ENCODE results near the gene SLC22A9. TPM values are rescaled to one million over a fixed set of nuclear protein-coding genes. Genes with fewer than 3 reads are reported as not detected.
"Not testable (repeated sequence)": the region's sequence is repeated elsewhere in the genome, so short reads cannot be mapped to it uniquely, and the experiment has no call there.

Gene SLC22A9
- under 1 TPM in 3 of 5 donors, not detected in 2; 0.08 to 0.60 (median 0.16) TPM for polyA plus RNA-seq (ENCODE audit: insufficient read depth in 1 of 5, insufficient read length in 5 of 5, low replicate concordance in 1 of 5)
- long read RNA-seq, donor 1: 0 reads
- long read RNA-seq, donor 2: 0 reads
- long read RNA-seq, donor 3: 0 reads
- long read RNA-seq, donor 4: 0 reads
- long read RNA-seq, donor 5: 0 reads
- long read RNA-seq, donor 6: 0 reads
- long read RNA-seq, donor 7: 0 reads
- long read RNA-seq, donor 8: 0 reads

DNA sequence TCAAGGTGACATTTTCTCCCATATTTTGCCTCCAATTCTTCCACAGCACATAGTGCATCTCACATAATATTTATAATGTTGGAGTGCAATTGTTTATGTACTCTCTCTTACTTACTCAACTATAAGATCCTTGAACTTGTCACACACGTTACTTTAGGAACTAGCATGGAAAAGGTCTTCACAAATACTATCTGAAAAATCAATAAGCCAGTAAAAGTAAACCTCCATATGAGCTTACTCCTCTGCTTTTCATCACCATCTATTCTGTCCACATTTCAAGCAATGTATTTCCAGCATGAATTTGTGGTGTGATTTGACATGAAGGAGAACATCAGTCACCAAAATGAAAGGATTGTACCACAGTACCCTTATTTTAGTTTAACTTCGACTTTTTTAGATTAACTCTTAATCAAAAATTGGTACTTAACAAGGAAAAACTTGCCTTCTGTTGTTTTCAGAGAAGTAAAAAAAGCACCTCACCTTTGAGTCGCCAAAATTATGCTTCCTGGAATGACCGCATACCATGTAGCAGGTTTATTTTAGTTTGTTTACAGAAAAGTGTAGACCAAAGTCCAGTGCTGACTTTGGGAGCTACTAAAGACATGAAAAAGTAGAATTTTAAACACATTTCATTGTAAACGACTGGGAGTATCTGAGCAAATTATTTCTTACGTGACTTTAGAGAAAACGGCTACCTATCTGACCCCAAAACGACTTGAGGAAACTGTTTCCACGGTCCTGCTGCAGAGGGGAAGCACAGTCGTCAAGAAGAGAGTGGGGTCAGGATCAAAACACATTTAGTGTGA lies at the start of gene SLC22A9:
SLC22A9 (plus strand) TSS at position 621 of the 806 bp plus-strand sequence. CDS start 272 bp downstream, outside the sequence.
- DNase-seq: no peak

DNA sequence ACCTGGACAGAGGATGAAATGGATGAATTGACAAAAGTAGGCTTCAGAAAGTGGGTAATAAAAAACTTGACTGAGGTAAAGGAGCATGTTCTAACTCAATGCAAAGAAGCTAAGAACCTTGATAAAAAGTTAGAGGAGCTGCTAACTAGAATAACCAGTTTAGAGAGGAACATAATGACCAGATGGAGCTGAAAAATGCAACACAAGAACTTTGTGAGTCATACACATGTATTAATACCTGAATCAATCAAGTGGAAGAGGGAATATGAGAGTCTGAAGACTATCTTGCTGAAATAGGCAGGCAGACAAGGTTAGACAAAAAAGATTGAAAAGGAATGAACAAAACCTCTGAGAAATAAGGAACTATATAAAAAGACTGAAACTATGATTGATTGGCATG lies 47.9 kb upstream of the SLC22A9 start:
- no peak for DNase-seq

DNA sequence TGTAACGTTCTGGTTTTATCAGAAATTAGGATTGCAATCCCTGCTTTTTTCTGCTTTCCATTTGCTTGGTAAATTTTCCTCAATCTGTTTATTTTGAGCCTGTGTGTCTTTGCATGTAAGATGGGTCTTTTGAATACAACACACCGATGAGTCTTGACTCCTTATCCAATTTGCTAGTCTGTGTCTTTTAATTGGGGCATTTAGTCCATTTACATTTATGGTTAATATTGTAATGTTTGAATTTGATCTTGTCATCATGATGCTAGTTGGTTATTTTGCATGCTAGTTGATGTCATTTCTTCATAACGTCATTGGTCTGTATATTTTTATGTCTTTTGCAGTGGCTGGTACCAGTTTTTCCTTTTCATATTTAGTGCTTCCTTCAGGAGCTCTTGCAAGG lies 34.5 kb upstream of the SLC22A9 start:
- DNase-seq: not testable (repeated sequence)

DNA sequence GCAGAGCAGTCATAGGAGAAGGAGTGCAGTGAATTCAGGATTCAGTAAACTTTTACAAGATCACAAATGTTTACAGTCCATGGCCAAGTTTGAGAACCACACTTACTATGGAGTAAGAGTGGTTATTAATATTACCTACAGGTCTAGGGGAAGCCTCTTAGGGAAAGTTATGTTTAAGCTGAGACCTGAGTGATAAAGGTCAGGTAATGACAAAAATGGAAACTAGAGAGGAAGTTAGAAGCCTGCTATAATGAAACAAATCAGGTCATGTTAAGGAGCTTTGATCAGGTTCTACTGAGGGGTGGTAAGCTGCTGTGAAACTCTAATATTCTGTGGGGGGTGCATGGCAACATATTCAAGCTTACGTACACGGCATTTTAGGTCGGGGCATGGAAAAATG lies 32.5 kb upstream of the SLC22A9 start:
- DNase-seq: no peak

DNA sequence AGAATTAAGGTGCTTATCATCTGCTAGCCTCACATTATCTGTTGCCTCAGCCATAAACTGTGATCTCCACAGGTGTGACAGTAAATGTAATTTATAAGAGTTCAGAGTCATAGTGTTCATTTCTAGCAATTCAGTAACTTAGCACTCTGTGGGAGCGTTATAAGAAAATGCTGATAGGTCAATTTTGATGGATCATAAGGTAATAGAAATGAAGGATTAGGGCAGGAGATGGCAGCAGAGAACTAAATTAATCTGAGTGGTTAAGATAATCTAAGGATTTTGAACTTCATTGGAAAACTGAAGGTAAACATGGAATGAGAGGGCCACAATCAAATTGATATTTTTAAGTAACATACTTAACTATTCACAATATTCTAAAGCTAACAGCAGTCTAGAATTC lies 26.5 kb upstream of the SLC22A9 start:
- DNase-seq: no peak

DNA sequence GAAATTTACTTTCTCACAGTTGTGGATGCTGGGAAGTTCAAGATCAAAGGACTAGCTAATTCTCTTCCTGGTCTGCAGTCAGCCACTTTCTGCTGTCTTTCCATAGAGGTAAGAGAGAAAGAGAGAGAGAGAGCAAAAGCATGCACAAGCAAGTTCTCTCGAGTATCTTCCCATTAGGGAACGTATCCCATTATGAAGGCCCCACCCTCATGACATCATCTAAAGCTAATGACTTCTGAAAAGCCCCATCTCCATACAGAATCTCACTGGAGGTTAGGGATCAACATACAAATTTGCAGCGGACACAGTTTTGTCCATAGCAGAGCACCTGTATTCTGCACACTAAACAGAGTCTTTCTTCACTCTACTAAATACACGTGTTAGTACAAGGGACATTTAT lies 17.4 kb upstream of the SLC22A9 start:
- no peak for DNase-seq

DNA sequence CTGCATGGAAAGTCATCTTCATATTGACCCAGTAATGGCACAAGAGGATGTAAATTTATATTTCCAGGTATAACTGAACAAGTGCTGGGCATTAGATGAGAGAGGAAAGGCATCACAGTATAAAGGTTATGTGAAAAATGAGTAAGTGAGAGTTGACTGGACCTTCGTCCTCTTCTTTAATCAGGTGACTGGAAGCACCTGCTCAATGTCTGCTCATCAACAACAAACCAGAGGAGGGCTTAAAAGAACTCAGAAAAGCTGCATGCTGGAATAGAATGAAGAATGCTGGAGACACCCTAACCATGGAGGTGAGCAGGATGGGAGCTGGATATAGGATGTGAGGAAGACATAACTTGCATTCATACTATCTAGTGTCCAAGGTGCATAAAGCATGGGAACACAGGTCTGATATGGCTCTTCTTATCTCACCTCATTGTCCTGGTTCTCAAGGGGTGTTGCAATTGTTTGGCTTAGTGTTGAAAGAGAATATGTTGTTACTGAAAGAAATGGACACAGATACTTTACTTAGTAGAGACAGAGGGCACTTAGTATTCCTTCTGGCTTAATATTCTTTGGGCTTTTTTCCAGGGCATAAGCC lies 7.3 kb upstream of the SLC22A9 start:
- DNase-seq: no peak

DNA sequence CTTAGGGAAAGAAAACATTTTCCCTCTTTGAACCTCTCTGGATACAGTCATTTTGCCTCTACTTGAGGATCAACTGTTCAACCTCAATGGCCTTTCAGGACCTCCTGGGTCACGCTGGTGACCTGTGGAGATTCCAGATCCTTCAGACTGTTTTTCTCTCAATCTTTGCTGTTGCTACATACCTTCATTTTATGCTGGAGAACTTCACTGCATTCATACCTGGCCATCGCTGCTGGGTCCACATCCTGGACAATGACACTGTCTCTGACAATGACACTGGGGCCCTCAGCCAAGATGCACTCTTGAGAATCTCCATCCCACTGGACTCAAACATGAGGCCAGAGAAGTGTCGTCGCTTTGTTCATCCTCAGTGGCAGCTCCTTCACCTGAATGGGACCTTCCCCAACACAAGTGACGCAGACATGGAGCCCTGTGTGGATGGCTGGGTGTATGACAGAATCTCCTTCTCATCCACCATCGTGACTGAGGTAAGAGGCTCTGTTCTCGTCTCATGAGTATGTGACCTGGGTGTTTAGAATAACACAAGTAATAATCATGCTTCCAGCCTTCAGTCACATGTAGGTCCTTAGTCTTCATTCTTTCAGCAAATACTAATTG lies 495 bp downstream of the SLC22A9 start:
- no peak for DNase-seq

DNA sequence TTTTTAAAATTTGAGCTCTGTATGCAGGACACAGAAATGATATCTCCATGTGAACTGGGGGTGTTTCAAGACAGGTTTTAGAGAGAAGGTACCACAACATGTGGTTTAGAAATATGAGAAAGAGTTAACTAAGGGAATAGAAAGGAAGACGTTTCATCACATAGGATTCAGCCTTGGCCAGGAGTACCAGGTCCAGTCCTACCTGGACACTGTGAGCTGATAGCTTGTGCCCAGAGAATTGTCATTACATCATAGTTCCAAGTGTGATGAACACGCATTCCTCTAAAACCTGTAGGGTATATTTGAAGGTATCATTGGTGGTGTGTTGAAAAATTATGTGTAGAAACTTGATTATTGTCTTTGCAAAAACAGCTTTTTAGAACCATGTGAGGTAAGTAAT lies 1.8 kb downstream of the SLC22A9 start:
- DNase-seq: no peak

DNA sequence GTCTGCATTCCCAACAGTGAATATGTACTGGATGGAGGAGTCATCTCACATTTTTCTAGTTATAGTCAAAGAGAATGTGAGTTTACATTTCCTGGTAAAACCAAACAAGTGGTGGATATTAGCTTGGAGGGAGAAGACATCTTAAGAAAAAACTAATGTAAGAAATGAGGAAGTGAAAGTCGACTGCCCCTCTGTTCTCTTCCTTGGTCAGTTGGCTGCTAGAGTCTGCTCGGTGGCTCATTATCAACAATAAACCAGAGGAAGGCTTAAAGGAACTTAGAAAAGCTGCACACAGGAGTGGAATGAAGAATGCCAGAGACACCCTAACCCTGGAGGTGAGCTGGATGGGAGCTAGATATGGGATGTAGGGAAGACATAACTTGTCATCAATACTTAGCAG lies 5.8 kb downstream of the SLC22A9 start:
- DNase-seq: no peak

DNA sequence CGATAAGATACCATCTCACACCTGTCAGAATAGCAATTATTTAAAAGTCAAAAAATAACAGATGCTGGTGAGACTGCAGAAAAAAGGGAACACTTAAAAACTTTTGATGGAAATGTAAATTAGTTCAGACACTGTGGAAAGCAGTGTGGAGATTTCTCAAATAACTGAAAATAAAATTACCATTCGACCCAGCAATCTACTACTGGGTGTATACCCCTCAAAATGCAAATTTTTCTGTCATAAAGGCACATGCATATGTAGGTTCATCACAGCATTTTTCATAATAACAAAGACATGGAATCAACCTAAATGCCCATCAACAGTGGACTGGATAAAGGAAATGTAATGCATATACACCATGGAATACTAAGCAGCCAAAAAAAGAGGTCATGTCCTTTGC lies 10.5 kb downstream of the SLC22A9 start:
- DNase-seq: no peak

DNA sequence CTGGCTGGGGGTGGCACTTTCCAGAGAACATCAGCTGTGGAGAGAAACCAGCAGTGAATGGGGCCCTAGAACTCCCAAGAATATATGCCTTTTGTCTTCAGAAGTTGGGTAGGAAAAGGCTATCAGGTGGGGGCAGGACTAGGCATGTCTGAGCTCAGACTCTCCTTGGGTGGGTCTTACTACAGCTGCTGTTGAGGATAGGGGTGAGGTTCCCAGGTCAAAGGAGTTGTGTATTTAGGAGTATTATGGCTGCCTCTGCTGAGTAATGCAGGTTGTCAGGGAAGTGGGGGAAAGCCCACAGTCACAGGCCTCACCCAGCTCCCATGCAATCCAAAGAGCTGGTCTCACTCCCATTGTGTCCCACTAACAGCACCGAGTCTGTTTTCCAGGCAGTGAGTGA lies 26.1 kb downstream of the SLC22A9 start:
- no peak for DNase-seq

DNA sequence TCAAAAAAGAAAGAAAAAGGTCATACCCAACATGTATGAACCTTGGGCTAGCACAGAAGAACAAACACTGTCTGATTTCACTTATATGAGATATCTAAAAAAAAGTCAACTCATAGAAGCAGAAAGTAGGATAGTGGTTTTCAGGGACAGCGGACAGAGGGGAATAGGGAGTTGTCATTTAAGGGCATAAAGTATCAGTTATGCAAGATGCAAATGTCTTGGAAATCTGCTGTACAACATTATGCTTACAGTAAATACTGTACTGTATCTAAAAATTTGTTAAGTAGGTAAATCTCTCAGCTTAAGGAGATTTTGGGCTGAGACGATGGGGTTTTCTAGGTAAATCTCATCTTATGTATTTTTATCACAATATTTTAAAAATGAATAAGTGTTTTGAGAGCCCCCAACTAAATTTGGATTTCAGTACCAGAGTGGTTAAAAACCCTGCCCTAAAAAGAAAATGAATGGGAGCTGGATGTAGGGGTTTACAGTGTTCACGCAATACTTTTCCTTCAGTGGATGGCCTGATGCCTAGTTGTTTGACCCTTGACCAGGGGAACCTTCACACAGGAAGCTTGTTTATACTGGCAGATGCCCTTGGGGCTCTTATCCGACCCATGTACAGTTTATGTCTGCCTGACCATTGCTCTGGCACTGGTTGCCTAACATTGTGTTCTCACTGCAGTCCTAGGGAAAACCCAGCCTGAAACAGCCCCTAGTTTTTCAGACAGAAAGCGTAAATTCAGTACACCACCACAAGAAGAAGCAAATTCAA lies 34.8 kb downstream of the SLC22A9 start:
- no peak for DNase-seq

DNA sequence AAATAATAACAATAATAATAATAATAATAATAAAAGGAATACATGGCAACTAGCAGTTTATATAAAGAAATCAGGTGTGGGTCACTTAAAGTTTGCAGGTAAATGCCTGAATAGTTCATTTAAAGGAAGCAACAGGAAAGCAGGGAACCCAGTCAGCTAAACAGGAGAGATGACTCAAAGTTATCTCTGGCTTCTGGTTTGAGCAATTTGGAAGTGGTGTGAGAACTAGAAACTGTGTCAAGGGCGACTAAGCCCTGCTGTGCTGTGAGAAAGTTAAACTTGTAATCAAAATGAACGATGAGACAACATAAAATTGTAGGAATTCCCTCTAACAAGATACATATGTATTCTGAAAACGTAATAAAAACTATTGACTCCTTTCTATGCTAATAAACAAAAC lies 35.5 kb downstream of the SLC22A9 start:
- DNase-seq: no peak

DNA sequence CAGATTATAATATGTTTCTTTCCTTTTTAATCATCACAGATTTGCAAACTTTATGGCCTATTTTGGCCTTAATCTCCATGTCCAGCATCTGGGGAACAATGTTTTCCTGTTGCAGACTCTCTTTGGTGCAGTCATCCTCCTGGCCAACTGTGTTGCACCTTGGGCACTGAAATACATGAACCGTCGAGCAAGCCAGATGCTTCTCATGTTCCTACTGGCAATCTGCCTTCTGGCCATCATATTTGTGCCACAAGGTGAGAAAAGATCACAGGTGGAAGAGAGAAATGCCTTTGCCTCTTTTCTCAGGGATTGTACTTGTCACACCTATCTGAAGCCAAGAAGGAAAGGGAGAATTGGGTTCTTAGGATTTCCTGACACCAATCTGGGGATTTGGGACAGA lies 36.9 kb downstream of the SLC22A9 start:
- DNase-seq: no peak

DNA sequence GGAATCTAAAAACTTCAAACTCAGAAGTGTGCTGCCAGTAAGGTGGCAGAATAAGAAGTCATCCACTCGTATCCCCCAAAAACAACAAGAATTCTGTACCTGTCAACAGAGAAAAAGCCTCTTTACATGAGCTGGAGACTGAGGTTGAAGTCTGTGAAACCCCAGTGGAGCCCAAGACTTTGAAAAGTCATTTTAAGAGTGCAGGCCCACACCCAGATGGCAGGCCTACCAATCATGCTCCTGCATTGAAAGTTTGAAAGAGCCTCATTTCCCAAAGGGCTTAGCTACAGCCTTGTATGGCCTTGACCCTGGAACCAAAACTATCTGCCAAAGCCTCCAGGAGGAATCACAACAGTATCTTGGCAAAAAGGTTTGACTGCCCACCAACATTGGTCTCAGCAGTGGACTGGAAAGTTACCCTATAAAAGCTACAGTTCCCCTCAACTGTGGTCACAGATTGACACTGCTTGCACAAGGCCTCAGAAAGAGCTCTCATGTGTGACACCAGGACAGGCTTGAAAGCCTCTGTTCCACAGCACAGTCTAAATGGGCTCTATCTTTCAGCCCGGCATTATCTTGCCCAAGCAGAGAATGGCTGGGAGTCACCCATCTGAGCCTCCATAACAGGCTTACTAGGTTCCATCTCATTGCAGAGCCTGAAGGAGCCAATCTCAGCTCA lies 47.7 kb downstream of the SLC22A9 start:
- DNase-seq: no peak

DNA sequence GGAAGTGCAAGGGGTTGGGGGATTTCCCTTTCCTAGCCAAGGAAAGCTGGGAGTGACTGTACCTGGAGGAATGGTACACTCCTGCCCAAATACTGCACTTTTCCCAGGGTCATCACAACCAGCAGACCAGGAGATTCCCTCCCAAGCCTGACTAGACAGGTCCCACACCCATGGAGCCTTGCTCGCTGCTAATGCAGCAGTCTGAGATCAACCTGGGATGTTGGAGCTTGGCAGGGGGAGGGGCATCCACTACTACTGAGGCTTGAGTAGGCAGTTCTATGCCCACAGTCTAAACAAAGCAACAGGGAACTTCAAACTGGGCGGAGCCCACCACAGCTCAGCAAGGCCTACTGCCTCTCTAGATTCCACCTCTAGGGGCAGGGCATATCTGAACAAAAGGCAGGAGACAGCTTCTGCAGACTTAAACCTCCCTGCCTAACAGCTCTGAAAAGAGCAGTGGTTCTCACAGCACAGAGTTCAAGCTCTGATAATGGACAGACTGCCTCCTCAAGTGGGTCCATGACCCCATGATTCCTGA lies 58.5 kb downstream of the SLC22A9 start:
- DNase-seq: no peak

DNA sequence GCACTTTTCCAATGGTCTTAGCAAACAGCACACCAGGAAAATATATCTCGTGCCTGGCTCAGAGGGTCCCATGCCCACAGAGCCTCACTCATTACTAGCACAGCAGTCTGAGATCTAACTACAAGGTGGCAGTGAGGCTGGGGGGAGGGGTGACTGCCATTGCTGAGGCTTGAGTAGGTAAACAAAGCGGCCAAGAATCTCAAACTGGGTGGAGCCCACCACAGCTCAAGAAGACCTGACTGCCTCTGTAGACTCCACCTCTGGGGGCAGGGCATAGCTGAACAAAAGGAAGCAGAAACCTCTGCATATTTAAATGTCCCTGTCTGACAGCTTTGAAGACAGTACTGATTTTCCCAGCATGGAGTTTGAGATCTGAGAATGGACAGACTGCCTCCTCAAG lies 61.1 kb downstream of the SLC22A9 start:
- DNase-seq: not testable (repeated sequence)

DNA sequence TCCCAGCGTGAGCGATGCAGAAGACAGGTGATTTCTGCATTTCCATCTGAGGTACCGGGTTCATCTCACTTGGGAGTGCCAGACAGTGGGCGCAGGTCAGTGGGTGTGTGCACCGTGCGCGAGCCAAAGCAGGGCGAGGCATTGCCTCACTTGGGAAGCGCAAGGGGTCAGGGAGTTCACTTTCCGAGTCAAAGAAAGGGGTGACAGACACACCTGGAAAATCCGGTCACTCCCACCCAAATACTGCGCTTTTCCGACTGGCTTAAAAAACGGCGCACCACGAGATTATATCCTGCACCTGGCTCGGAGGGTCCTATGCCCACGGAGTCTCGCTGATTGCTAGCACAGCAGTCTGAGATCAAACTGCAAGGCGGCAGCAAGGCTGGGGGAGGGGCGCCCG lies 65.8 kb downstream of the SLC22A9 start:
- not testable (repeated sequence) for DNase-seq

DNA sequence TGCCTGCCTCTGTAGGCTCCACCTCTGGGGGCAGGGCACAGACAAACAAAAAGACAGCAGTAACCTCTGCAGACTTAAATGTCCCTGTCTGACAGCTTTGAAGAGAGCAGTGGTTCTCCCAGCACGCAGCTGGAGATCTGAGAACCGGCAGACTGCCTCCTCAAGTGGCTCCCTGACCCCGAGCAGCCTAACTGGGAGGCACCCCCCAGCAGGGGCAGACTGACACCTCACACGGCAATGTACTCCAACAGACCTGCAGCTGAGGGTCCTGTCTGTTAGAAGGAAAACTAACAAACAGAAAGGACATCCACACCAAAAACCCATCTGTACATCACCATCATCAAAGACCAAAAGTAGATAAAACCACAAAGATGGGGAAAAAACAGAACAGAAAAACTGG lies 66.2 kb downstream of the SLC22A9 start:
- not testable (repeated sequence) for DNase-seq

DNA sequence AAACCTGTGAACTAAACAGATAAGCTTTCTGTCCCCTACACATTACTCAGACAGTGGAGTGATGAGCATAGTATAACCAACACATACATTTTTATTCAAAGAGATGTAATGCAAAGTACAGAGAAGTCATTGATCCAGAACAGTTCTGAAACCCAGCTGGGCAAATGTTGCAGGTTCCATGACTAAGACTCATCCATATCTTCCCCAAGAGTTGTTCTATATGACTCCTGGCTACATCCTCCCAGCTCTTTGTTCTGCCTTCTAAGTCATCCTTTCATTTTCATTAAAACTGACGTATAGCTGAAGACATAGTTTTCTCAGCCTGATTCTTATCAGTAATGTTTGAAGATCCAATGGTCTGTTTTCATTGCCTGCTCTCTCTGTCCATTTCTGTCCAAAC lies 74.1 kb downstream of the SLC22A9 start:
- DNase-seq: no peak

Measured in right lung (tissue), 10 donors.